Measurements from ENCODE around the gene PHLPP1. TPM values are rescaled to one million over a fixed set of nuclear protein-coding genes. Genes with fewer than 3 reads are reported as not detected.
A peak's percentile ranks its signal among the peaks of the same experiment; 100 is the strongest.

PHLPP1 gene
- total RNA-seq, 1 donor from 2014 or later: 47.3 TPM

DNA sequence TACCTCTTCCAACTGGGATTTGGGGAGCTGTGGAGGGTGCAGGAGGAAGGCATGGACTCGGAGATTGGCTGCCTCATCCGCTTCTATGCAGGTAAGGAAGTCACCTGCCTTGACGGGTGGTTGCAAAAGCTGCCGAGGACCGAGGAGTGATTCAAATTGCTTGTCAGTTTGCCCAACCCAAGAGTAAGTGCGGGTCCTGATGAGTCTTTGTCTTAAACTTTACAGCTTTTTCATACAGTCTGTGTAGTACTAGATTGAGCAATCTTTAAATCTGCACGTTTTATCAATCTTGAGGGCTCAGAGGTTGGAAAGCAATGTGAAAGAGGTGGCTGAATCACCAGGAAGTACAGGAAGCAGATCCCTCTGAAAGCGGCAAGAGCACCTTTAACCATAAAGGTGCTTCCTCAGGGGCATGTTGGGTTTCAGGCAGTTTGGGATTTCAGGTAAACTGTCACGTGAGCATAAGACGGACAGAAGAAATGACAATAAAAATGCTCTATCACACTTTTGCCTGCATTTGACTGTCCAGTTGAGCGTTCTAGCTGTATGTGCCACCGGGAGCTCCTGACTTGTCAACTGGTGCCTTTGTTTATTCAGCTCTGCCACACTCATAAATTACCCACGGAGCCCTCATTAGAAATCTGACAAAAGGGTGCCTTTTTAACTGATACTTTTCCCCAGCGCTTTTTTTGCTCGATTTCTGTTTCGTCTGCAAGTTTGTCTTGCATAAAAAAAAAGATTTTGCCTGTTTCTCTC lies 2.0 kb downstream of the PHLPP1 start:
- peak; percentile 7 for DNase-seq (ENCODE audit: low spot score)
- TF ChIP-seq, protein P1, sequence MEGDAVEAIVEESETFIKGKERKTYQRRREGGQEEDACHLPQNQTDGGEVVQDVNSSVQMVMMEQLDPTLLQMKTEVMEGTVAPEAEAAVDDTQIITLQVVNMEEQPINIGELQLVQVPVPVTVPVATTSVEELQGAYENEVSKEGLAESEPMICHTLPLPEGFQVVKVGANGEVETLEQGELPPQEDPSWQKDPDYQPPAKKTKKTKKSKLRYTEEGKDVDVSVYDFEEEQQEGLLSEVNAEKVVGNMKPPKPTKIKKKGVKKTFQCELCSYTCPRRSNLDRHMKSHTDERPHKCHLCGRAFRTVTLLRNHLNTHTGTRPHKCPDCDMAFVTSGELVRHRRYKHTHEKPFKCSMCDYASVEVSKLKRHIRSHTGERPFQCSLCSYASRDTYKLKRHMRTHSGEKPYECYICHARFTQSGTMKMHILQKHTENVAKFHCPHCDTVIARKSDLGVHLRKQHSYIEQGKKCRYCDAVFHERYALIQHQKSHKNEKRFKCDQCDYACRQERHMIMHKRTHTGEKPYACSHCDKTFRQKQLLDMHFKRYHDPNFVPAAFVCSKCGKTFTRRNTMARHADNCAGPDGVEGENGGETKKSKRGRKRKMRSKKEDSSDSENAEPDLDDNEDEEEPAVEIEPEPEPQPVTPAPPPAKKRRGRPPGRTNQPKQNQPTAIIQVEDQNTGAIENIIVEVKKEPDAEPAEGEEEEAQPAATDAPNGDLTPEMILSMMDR (IDR thresholded peaks at IDR 0.05; ENCODE audit: unreplicated experiment): no peak
- Mint-ChIP-seq H3K27me3 (ENCODE audit: unreplicated experiment) (peaks cover 20% of the 10 kb centered on the region), H3K9me3 (ENCODE audit: unreplicated experiment) (no peaks in the 10 kb centered on the region), H3K4me1 (ENCODE audit: unreplicated experiment) (peaks cover 42% of the 10 kb centered on the region), H3K36me3 (ENCODE audit: low read depth, unreplicated experiment) (peaks cover 14% of the 10 kb centered on the region), H3K4me3 (ENCODE audit: unreplicated experiment) (peak overlapping the region; percentile 99), H3K27ac (ENCODE audit: unreplicated experiment) (peak overlapping the region; percentile 92)

DNA sequence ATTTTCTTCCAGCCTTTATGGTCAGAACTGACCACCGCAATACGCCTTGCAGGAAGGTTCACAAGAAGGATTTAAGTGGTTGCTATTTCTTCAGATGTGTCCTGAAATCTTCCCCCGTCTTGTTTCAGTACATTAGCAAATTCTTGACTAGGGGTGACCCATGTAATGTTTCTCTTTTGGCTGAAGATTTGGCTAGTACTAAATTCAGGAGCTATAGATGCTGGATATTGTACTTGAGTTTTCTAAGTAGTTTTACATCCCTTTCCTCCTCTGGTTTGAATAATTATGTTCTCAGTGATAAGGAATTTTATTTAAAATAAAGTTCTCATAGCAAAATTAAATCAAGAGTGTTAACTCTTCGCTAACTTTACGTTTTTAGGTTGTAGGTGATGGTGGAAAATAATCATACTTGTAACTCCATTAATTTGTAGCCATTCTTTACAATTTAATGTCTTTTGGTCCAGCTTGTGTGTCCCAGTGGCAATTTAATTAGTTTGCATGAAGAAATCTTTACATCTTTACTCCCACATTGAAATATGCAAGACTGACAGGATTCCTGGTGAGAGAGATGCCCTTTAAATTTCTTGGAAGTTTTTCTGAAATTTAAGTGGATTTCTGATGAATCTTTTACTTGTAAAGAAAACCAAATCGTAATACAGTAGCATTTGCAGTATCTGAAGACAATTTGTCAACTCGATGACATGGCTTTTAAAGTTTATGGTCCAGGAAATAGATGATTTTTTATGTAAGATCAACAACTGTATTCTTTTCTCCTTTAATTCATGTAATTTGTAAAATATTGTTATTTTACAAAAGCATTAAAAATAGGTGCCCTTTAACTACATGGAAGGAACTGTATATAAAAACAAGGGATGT lies 2.8 kb downstream of the PHLPP1 start:
- peaks cover 43% of the 10 kb centered on the region for H3K4me1 Mint-ChIP-seq (ENCODE audit: unreplicated experiment)
- peak overlapping the region; percentile 99 for H3K4me3 Mint-ChIP-seq (ENCODE audit: unreplicated experiment)
- peak overlapping the region; percentile 92 for H3K27ac Mint-ChIP-seq (ENCODE audit: unreplicated experiment)
- peaks cover 20% of the 10 kb centered on the region for H3K27me3 Mint-ChIP-seq (ENCODE audit: unreplicated experiment)
- TF ChIP-seq, protein P1 (IDR thresholded peaks at IDR 0.05; ENCODE audit: unreplicated experiment): no peak
- H3K36me3 Mint-ChIP-seq (ENCODE audit: low read depth, unreplicated experiment): peaks cover 14% of the 10 kb centered on the region
- no peaks in the 10 kb centered on the region for H3K9me3 Mint-ChIP-seq (ENCODE audit: unreplicated experiment)
- DNase-seq (ENCODE audit: low spot score): no peak

DNA sequence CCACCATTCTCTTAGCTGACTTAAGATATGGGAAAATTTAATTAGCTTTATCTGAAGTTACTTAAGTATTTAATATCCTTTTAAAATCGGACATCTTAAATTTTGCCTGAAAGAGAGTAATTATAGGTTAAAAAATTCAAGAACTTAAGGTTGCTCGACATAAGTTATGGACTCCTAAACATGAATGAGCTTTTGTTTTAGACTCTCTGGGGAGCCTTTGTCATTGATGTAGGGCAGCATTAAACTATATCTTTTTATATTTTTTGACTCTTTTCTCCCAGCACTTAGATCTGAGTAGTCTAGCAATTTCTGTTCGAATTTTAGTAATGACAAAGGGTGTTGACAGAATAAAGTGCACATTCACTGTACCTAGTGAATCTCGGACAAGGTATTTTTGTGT lies 4.7 kb downstream of the PHLPP1 start:
- H3K9me3 Mint-ChIP-seq (ENCODE audit: unreplicated experiment): no peaks in the 10 kb centered on the region
- no peak for DNase-seq (ENCODE audit: low spot score)
- peaks cover 14% of the 10 kb centered on the region for H3K36me3 Mint-ChIP-seq (ENCODE audit: low read depth, unreplicated experiment)
- TF ChIP-seq, protein P1 (IDR thresholded peaks at IDR 0.05; ENCODE audit: unreplicated experiment): no peak
- peaks cover 13% of the 10 kb centered on the region for H3K27me3 Mint-ChIP-seq (ENCODE audit: unreplicated experiment)
- peak overlapping the region; percentile 99 for H3K4me3 Mint-ChIP-seq (ENCODE audit: unreplicated experiment)
- peak overlapping the region; percentile 50 for H3K27ac Mint-ChIP-seq (ENCODE audit: unreplicated experiment)
- peaks cover 46% of the 10 kb centered on the region for H3K4me1 Mint-ChIP-seq (ENCODE audit: unreplicated experiment)

DNA sequence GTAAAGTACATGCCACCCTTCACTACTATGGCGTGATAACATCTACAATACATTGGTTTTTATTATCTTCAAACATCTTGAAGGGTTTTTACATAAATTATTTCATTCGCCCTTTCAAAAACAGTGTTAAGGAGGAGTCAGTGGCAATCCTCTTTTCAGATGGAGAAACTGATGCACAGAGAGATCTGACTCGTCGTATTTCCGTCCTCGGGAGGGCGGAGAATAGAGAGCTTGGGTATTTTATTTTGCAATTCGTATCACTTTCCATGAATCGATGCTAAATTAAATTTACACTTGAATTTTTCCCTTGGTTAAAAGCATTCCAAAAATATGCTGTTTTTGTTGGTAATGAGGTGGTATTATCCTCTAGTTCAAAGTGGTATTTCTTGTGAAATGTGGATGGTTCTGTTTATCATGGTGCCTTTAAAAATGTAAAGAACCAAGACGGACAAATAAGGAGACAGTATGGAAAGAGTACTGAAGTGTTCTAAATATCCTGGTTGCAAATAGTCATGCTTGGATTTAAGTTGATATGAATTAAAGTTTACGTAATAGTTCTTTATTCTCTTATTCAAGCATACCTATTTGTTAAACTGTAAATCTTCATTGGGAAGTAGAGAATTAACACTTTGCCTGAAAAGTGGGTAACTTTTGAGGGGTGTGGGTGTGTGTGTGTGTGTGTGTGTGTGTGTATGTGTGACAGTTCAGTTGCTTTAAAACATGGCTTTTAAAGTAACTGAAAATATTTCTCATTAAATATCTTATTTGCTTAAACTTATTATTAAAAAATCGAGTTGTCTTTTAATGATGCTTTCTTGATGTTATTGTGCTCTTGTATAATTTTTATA lies 5.6 kb downstream of the PHLPP1 start:
- Mint-ChIP-seq H3K4me1 (ENCODE audit: unreplicated experiment) (peaks cover 48% of the 10 kb centered on the region), H3K27ac (ENCODE audit: unreplicated experiment) (peak overlapping the region; percentile 44), H3K4me3 (ENCODE audit: unreplicated experiment) (peak overlapping the region; percentile 86), H3K9me3 (ENCODE audit: unreplicated experiment) (no peaks in the 10 kb centered on the region), H3K36me3 (ENCODE audit: low read depth, unreplicated experiment) (peaks cover 14% of the 10 kb centered on the region), H3K27me3 (ENCODE audit: unreplicated experiment) (peaks cover 13% of the 10 kb centered on the region)
- TF ChIP-seq, protein P1 (IDR thresholded peaks at IDR 0.05; ENCODE audit: unreplicated experiment): no peak
- no peak for DNase-seq (ENCODE audit: low spot score)

All from endothelial cell (in vitro differentiated cells).